Activated CD4-positive, alpha-beta T cell treated with anti-CD3 and anti-CD28 coated beads, Interleukin-10, Interleukin-2, amounts not matched to agents 100 ng/mL and 50 ng/mL, durations not matched to agents 16 hours and 8 hours (primary cell): ENCODE measurements around the gene HMGXB3.
"Not testable (repeated sequence)": the region's sequence is repeated elsewhere in the genome, so short reads cannot be mapped to it uniquely, and the experiment has no call there.

Experiments used
- DNase-seq: peaks from one replicate; pipeline ENCODE4 v3.0.0-alpha.2; 2020

Gene HMGXB3

GRCh38 chr5:150069672-150070627 lies 69.4 kb downstream of the HMGXB3 start:
- no peak for DNase-seq

- DNase-seq: no peak
Measured at GRCh38 chr5:150070821-150071220, 70.3 kb downstream of the HMGXB3 start.

- no peak for DNase-seq
Measured at GRCh38 chr5:150073086-150073625, 72.6 kb downstream of the HMGXB3 start.

GRCh38 chr5:150073677-150074076 lies 73.1 kb downstream of the HMGXB3 start:
- DNase-seq: no peak

- DNase-seq: no peak
Measured at GRCh38 chr5:150075233-150075632, 74.7 kb downstream of the HMGXB3 start.

- DNase-seq: no peak
Measured at GRCh38 chr5:150075806-150076205, 75.3 kb downstream of the HMGXB3 start.

GRCh38 chr5:150077060-150077459 lies 76.5 kb downstream of the HMGXB3 start:
- no peak for DNase-seq

- no peak for DNase-seq
Measured at GRCh38 chr5:150077996-150078801, 77.7 kb downstream of the HMGXB3 start.

- no peak for DNase-seq
Measured at GRCh38 chr5:150078802-150079689, 78.5 kb downstream of the HMGXB3 start.

GRCh38 chr5:150079909-150080461 lies 79.4 kb downstream of the HMGXB3 start:
- no peak for DNase-seq

GRCh38 chr5:150080696-150081435 lies 80.3 kb downstream of the HMGXB3 start:
- no peak for DNase-seq

- no peak for DNase-seq
Measured at GRCh38 chr5:150081541-150082283, 81.2 kb downstream of the HMGXB3 start.

- DNase-seq: no peak
Measured at GRCh38 chr5:150082374-150082773, 81.8 kb downstream of the HMGXB3 start.

- no peak for DNase-seq
Measured at GRCh38 chr5:150082889-150083288, 82.3 kb downstream of the HMGXB3 start.

- DNase-seq: not testable (repeated sequence)
Measured at GRCh38 chr5:150084754-150085153, 84.2 kb downstream of the HMGXB3 start.

GRCh38 chr5:150085191-150085912 lies 84.8 kb downstream of the HMGXB3 start:
- no peak for DNase-seq

GRCh38 chr5:150085950-150086715 lies 85.6 kb downstream of the HMGXB3 start, which contains the start of gene CSF1R:
TSS of gene CSF1R (minus strand) at chr5:150086554. CDS start at chr5:150086427, 127 bp downstream.
- no peak for DNase-seq

GRCh38 chr5:150092159-150092787 lies 91.7 kb downstream of the HMGXB3 start:
- DNase-seq: peak; percentile 46
